Liver (tissue), 9 donors: ENCODE measurements around the gene MUC13. TPM values are rescaled to one million over a fixed set of nuclear protein-coding genes. Genes with fewer than 3 reads are reported as not detected.

ENCODE experiments used
- DNase-seq: peaks from one replicate; pipeline ENCODE4 v3.0.0-alpha.2; 2017; ENCODE audit warnings: low spot score
- H3K27ac ChIP-seq, 2 donors: one replicate each; pipeline ENCODE4 v1.7.0; 2013; ENCODE audit warnings: inconsistent platforms in 2 of 2, low read length in 2 of 2, control low read depth in 1 of 2, low read depth in 1 of 2, mild to moderate bottlenecking in 1 of 2
- H3K27me3 ChIP-seq, 4 donors: one replicate each; pipeline versions ENCODE4 v1.6.1 to v1.7.0; 2013; ENCODE audit warnings: low read length in 3 of 4, inconsistent platforms in 1 of 4, mild to moderate bottlenecking in 1 of 4, moderate library complexity in 1 of 4; ENCODE audit not compliant: control insufficient read depth in 4 of 4, insufficient read depth in 4 of 4
- H3K36me3 ChIP-seq, 4 donors: one replicate each; pipeline versions ENCODE4 v1.6.1 to v1.7.0; 2013; ENCODE audit warnings: low read length in 3 of 4, mild to moderate bottlenecking in 3 of 4, low read depth in 1 of 4, moderate library complexity in 1 of 4; ENCODE audit not compliant: control insufficient read depth in 4 of 4, insufficient read depth in 3 of 4
- H3K4me1 ChIP-seq, 4 donors: one replicate each; pipeline versions ENCODE4 v1.6.1 to v1.7.0; 2013; ENCODE audit warnings: low read length in 3 of 4, mild to moderate bottlenecking in 3 of 4, moderate library complexity in 1 of 4; ENCODE audit not compliant: control insufficient read depth in 4 of 4, insufficient read depth in 4 of 4
- H3K4me3 ChIP-seq, 3 donors: one replicate each; pipeline versions ENCODE4 v1.6.1 to v1.7.0; 2013; ENCODE audit warnings: low read length in 3 of 3, control low read depth in 1 of 3, low read depth in 1 of 3, mild to moderate bottlenecking in 1 of 3
- H3K9ac ChIP-seq, 2 donors: one replicate each; pipeline ENCODE4 v1.7.0; 2013; ENCODE audit warnings: low read length in 2 of 2, mild to moderate bottlenecking in 2 of 2, moderate library complexity in 2 of 2, control low read depth in 1 of 2, low read depth in 1 of 2
- H3K9me3 ChIP-seq, 4 donors: one replicate each; pipeline versions ENCODE4 v1.6.1 to v1.7.0; 2013; ENCODE audit warnings: low read length in 3 of 4; ENCODE audit not compliant: control insufficient read depth in 4 of 4
- ATF3 ChIP-seq: IDR thresholded peaks from 2 replicates; pipeline ENCODE4 v1.6.1; 2016; ENCODE audit warnings: antibody characterized with exemption
- CTCF ChIP-seq: fragments of 150-350 bp; IDR thresholded peaks from 2 replicates; pipeline ENCODE4 v1.5.1; 2017; ENCODE audit warnings: improper control_type of control experiment, low read depth, low read length; ENCODE audit not compliant: missing input control
- EGR1 ChIP-seq, 2 donors: IDR thresholded peaks; 2 replicates each; pipeline ENCODE4 v1.6.1; 2016 to 2018; ENCODE audit warnings: antibody characterized with exemption in 2 of 2, low read depth in 2 of 2
- FOXA1 ChIP-seq: IDR thresholded peaks from 2 replicates; pipeline ENCODE4 v1.6.1; 2016; ENCODE audit warnings: antibody characterized with exemption
- FOXA2 ChIP-seq: IDR thresholded peaks from 2 replicates; pipeline ENCODE4 v1.6.1; 2016; ENCODE audit warnings: antibody characterized with exemption
- GABPA ChIP-seq, 2 donors: IDR thresholded peaks in 1 of 2; conservative IDR thresholded peaks in 1 of 2; 2 replicates each; pipeline ENCODE4 v1.6.1; 2016; ENCODE audit warnings: antibody characterized with exemption in 2 of 2, mild to moderate bottlenecking in 1 of 2, moderate library complexity in 1 of 2
- HNF4A ChIP-seq, 2 donors: conservative IDR thresholded peaks; 2 replicates each; pipeline ENCODE4 v1.6.1; 2016; ENCODE audit warnings: antibody characterized with exemption in 2 of 2, mild to moderate bottlenecking in 2 of 2
- HNF4G ChIP-seq: IDR thresholded peaks from 2 replicates; pipeline ENCODE4 v1.6.1; 2016; ENCODE audit warnings: antibody characterized with exemption
- JUND ChIP-seq, 2 donors: IDR thresholded peaks; 2 replicates each; pipeline ENCODE4 v1.6.1; 2016; ENCODE audit warnings: antibody characterized with exemption in 2 of 2
- NR2F2 ChIP-seq: IDR thresholded peaks from 2 replicates; pipeline ENCODE4 v1.6.1; 2016; ENCODE audit warnings: antibody characterized with exemption
- RAD21 ChIP-seq, 2 donors: IDR thresholded peaks; 2 replicates each; pipeline ENCODE4 v1.6.1; 2016; ENCODE audit warnings: antibody characterized with exemption in 2 of 2, mild to moderate bottlenecking in 2 of 2
- RXRA ChIP-seq, 2 donors: IDR thresholded peaks; 2 replicates each; pipeline ENCODE4 v1.6.1; 2017 to 2018; ENCODE audit warnings: antibody characterized with exemption in 2 of 2, mild to moderate bottlenecking in 1 of 2
- SP1 ChIP-seq: IDR thresholded peaks from 2 replicates; pipeline ENCODE4 v1.6.1; 2018; ENCODE audit warnings: antibody characterized with exemption, mild to moderate bottlenecking
- TAF1 ChIP-seq: conservative IDR thresholded peaks from 2 replicates; pipeline ENCODE4 v1.6.1; 2016; ENCODE audit warnings: antibody characterized with exemption, mild to moderate bottlenecking
- YY1 ChIP-seq: IDR thresholded peaks from 2 replicates; pipeline ENCODE4 v1.6.1; 2016; ENCODE audit warnings: antibody characterized with exemption, mild to moderate bottlenecking
- ZBTB33 ChIP-seq: IDR thresholded peaks from 2 replicates; pipeline ENCODE4 v1.6.1; 2016; ENCODE audit warnings: antibody characterized with exemption
- WGBS: extraction: QIAGEN DNeasy Blood & Tissue Kit; methylation state at CpG from one replicate; pipeline ENCODE4 v1.1.7; 2013; 5-methylcytosine and 5-hydroxymethylcytosine counted together
- polyA plus RNA-seq, 2 donors: library from polyadenylated mRNA; stranded (reverse) in 1 of 2; unstranded in 1 of 2; fragments of 200-250 nt in 1 of 2; fragments of >200 nt in 1 of 2; fragmentation: Nextera tagmentation in 1 of 2; extraction: Ambion mirVana in 1 of 2; gene quantifications; one replicate each; pipeline versions ENCODE4 v1.2.1 to v1.2.3, GENCODE V29; 2013 to 2015
- total RNA-seq, 2 donors: library from RNA; depleted of rRNA; stranded (reverse); fragments of >200 nt; gene quantifications; one replicate each; pipeline ENCODE4 v1.2.3, GENCODE V29; 2014
- TF ChIP-seq, protein P1 (sequence below): IDR thresholded peaks from 2 replicates; pipeline ENCODE4 v1.6.1; 2016; ENCODE audit warnings: antibody characterized with exemption
- TF ChIP-seq, protein P2 (sequence below): IDR thresholded peaks from 2 replicates; pipeline ENCODE4 v1.6.1; 2016; ENCODE audit warnings: antibody characterized with exemption, mild to moderate bottlenecking
- donor health status: healthy.
- donor health status: healthy.
- donor health status: healthy.
- donor health status: healthy.
- donor health status: healthy.

MUC13 gene
- total and polyA plus RNA-seq, 4 donors, result under 0.01 to 0.45 TPM; not detected in 2

DNA sequence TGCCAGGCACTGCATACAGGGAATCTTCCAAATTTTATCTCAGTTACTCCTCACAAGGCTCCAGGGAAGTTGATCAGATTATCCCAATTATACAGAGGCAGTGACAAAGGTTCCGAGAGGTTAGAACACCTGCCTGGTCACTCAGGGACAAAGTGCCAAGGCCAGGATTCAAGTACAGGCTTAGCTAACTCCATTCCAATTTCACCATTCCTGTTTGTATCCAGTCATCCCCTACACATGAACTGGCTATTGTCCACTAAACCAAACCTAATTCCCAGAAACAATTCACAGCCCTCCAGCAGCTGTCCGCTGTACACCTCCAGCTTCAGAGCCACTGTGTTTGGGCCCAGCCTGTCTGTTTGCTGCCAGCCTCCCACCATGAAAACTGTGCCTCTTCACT is 16.0 kb downstream of the MUC13 start (continued):
- TF ChIP-seq GABPA (IDR thresholded peaks at IDR 0.05 in 1 of 2, conservative IDR thresholded peaks at IDR 0.05 in 1 of 2) (no peak), CTCF (no peak), ATF3 (no peak), RAD21 (IDR thresholded peaks at IDR 0.05) (no peak), YY1 (no peak)

DNA sequence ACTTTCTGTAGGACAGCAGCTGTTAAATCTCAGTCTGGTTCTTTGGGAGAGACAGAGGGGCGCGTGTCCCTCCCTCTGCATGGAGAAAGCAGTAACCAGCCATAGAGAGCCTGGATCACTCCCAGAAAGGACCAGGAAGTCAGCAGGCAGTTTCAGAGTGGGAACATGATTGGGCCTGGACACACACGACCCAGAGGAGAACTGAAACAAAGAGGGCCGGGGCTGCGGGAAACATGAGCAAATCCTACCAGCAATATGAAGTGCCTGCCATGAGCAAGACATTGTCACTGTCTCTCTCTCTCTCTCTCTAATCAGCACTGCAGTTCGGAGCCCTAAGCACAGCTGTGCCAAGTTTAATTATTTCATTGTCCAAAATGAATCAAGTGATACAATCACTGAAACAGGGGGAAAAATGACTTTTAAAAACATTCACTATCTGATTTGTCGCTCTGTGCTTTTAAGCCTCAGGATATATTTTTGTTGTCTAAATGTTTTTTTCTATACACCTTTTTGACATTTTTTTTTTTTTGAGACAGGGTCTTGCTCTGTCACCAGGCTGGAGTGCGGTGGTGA is 17.6 kb downstream of the MUC13 start:
- Histone ChIP-seq H3K9me3 (no peaks in the 10 kb centered on the region), H3K27ac (no peak overlapping the region), H3K9ac (no peak overlapping the region), H3K36me3 (no peaks in the 10 kb centered on the region), H3K27me3 (no peaks in the 10 kb centered on the region), H3K4me1 (peaks cover 0 to 4% (median 0%) of the 10 kb centered on the region in 4 donors), H3K4me3 (no peak overlapping the region)
- TF ChIP-seq NR2F2 (no peak), HNF4G (no peak), EGR1 (IDR thresholded peaks at IDR 0.05; ENCODE audit: low read depth in 2 of 2) (no peak), JUND (IDR thresholded peaks at IDR 0.05) (no peak), RAD21 (IDR thresholded peaks at IDR 0.05) (no peak), RXRA (IDR thresholded peaks at IDR 0.05) (no peak), TAF1 (no peak), CTCF (no peak), FOXA2 (no peak), YY1 (no peak), ATF3 (no peak), HNF4A (conservative IDR thresholded peaks at IDR 0.05) (no peak), ZBTB33 (no peak), FOXA1 (no peak), SP1 (no peak), GABPA (IDR thresholded peaks at IDR 0.05 in 1 of 2, conservative IDR thresholded peaks at IDR 0.05 in 1 of 2) (no peak)
- TF ChIP-seq, protein P1, sequence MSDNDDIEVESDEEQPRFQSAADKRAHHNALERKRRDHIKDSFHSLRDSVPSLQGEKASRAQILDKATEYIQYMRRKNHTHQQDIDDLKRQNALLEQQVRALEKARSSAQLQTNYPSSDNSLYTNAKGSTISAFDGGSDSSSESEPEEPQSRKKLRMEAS, result no peak
- TF ChIP-seq, protein P2, sequence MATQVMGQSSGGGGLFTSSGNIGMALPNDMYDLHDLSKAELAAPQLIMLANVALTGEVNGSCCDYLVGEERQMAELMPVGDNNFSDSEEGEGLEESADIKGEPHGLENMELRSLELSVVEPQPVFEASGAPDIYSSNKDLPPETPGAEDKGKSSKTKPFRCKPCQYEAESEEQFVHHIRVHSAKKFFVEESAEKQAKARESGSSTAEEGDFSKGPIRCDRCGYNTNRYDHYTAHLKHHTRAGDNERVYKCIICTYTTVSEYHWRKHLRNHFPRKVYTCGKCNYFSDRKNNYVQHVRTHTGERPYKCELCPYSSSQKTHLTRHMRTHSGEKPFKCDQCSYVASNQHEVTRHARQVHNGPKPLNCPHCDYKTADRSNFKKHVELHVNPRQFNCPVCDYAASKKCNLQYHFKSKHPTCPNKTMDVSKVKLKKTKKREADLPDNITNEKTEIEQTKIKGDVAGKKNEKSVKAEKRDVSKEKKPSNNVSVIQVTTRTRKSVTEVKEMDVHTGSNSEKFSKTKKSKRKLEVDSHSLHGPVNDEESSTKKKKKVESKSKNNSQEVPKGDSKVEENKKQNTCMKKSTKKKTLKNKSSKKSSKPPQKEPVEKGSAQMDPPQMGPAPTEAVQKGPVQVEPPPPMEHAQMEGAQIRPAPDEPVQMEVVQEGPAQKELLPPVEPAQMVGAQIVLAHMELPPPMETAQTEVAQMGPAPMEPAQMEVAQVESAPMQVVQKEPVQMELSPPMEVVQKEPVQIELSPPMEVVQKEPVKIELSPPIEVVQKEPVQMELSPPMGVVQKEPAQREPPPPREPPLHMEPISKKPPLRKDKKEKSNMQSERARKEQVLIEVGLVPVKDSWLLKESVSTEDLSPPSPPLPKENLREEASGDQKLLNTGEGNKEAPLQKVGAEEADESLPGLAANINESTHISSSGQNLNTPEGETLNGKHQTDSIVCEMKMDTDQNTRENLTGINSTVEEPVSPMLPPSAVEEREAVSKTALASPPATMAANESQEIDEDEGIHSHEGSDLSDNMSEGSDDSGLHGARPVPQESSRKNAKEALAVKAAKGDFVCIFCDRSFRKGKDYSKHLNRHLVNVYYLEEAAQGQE, result no peak
- no peak for DNase-seq
- 79% methylated on average over 8 of the region's 8 CpGs for WGBS
